ENCODE data around the gene PIK3CB. TPM values are rescaled to one million over a fixed set of nuclear protein-coding genes. Genes with fewer than 3 reads are reported as not detected.

PIK3CB gene
- total RNA-seq, 1 donor from 2014 or later: 14.4 TPM

DNA sequence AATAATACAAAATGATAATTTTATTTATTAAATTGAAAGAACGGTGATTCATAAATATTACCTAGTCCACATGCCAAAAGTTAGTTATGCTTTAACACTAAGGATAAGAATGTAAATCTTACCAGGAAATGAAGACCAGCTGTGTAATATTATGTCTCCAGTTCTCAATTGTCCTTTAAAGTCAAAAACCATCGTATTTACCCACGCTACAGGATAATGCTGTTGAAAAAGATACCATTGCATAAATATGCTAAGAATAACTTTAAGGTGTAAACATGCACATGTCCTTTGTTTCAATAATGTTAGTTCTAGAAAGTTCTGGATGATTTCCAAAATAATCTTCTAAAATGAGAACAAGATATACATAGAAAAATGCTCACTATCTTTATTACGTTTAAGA lies 122.6 kb downstream of the PIK3CB start:
- H3K27ac Mint-ChIP-seq (ENCODE audit: unreplicated experiment): no peak overlapping the region
- DNase-seq (ENCODE audit: low read depth, low spot score): no peak
- no peaks in the 10 kb centered on the region for H3K27me3 Mint-ChIP-seq (ENCODE audit: low read depth)
- H3K4me3 Mint-ChIP-seq: no peak overlapping the region
- TF ChIP-seq, protein P1, sequence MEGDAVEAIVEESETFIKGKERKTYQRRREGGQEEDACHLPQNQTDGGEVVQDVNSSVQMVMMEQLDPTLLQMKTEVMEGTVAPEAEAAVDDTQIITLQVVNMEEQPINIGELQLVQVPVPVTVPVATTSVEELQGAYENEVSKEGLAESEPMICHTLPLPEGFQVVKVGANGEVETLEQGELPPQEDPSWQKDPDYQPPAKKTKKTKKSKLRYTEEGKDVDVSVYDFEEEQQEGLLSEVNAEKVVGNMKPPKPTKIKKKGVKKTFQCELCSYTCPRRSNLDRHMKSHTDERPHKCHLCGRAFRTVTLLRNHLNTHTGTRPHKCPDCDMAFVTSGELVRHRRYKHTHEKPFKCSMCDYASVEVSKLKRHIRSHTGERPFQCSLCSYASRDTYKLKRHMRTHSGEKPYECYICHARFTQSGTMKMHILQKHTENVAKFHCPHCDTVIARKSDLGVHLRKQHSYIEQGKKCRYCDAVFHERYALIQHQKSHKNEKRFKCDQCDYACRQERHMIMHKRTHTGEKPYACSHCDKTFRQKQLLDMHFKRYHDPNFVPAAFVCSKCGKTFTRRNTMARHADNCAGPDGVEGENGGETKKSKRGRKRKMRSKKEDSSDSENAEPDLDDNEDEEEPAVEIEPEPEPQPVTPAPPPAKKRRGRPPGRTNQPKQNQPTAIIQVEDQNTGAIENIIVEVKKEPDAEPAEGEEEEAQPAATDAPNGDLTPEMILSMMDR (conservative IDR thresholded peaks at IDR 0.05): no peak
- H3K36me3 Mint-ChIP-seq (ENCODE audit: low read depth): peaks cover 3% of the 10 kb centered on the region
- H3K4me1 Mint-ChIP-seq: no peaks in the 10 kb centered on the region
- no peaks in the 10 kb centered on the region for H3K9me3 Mint-ChIP-seq

DNA sequence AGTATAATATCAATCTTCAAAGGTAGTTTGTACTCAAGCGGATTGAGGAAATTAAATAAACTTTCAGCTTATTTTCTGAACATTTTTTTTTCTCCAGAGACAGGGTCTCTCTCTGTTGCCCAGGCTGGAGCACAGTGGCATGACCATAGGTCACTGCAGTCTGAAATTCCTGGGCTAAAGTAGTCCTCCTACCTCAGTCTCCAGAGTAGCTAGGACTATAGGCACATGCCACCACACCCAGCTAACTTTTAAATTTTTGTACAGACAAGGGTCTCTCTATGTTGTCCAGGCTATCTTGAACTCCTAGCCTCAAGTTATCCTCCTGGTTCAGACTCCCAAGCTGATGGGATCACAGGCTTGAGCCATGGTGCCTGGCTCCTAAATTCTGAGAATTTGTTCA lies 129.1 kb downstream of the PIK3CB start:
- Mint-ChIP-seq H3K4me1 (no peaks in the 10 kb centered on the region), H3K4me3 (no peak overlapping the region), H3K9me3 (no peaks in the 10 kb centered on the region), H3K36me3 (ENCODE audit: low read depth) (no peaks in the 10 kb centered on the region), H3K27ac (ENCODE audit: unreplicated experiment) (no peak overlapping the region), H3K27me3 (ENCODE audit: low read depth) (no peaks in the 10 kb centered on the region)
- TF ChIP-seq, protein P1 (conservative IDR thresholded peaks at IDR 0.05): no peak
- DNase-seq (ENCODE audit: low read depth, low spot score): no peak

DNA sequence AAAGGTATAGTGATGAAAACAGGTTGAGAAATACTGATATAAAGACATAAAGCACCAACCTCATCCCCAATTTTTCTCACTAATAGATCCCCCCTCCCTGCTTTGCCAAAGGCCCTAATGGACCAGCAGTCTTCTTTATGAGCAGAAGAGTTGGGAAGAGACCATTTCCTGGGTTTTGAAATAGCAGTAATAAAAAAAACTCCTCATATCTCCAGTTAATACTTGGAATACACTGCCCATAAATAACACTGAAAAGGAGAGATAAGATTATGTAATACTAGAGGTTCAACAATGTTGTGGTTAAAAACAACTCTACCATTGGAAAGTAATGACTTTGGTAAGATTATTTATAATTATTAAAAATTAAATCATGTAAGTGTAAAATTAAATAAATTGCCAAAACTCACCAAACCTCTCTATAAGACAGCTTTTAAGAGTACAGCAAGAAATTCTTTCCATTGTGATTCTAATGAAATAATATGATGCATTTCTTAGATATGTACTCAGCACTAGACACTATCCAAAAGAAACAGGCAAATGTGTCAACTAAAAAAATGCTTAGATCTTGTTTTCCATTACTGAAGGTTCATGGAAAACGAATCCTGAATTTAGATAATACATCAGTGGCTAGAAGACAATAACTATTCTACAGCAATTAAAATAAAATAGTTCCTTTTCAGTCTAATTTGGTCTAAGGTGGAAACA lies 137.9 kb downstream of the PIK3CB start:
- no peak for DNase-seq (ENCODE audit: low read depth, low spot score)
- Mint-ChIP-seq H3K36me3 (ENCODE audit: low read depth) (peaks cover 9% of the 10 kb centered on the region), H3K9me3 (peaks cover 4% of the 10 kb centered on the region), H3K4me3 (no peak overlapping the region), H3K27ac (ENCODE audit: unreplicated experiment) (no peak overlapping the region), H3K27me3 (ENCODE audit: low read depth) (no peaks in the 10 kb centered on the region), H3K4me1 (no peaks in the 10 kb centered on the region)
- TF ChIP-seq, protein P1 (conservative IDR thresholded peaks at IDR 0.05): no peak

DNA sequence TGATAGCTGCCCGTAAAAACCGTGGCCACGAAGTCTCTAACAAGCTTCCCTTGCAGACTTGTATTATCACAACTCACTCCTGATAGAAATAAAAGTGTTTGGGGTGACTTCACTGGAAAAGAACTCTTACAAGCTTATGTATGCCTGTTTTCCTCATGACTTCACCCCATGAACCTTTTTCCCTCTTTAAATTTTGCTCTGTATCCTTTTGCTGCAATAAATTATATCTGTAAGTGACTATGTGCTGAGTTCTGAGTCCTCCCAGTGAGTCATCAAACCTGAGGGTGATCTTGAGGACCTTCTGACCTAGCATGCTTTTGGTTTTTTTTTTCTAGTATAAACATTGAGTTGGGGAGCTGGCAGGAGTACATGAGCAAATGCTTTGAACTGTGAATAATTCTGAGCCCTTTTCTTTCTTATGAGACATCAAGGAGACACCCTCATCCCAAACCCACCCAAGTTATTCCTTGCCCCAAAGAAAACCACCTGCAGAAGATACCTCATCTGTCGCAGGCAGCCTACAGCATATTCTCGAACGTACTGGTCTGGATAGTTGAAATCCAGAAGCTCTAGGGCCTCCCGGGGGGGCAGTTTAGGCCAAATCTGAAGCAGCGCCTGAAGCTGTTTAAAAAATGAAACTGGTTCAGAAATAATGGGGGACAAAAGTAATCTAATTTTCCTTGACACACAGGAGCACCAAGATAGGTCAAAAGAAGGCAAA lies 140.3 kb downstream of the PIK3CB start:
- peaks cover 3% of the 10 kb centered on the region for H3K36me3 Mint-ChIP-seq (ENCODE audit: low read depth)
- TF ChIP-seq, protein P1 (conservative IDR thresholded peaks at IDR 0.05): no peak
- no peak for DNase-seq (ENCODE audit: low read depth, low spot score)
- no peaks in the 10 kb centered on the region for H3K4me1 Mint-ChIP-seq
- H3K27me3 Mint-ChIP-seq (ENCODE audit: low read depth): no peaks in the 10 kb centered on the region
- no peak overlapping the region for H3K27ac Mint-ChIP-seq (ENCODE audit: unreplicated experiment)
- H3K9me3 Mint-ChIP-seq: peaks cover 3% of the 10 kb centered on the region
- no peak overlapping the region for H3K4me3 Mint-ChIP-seq

DNA sequence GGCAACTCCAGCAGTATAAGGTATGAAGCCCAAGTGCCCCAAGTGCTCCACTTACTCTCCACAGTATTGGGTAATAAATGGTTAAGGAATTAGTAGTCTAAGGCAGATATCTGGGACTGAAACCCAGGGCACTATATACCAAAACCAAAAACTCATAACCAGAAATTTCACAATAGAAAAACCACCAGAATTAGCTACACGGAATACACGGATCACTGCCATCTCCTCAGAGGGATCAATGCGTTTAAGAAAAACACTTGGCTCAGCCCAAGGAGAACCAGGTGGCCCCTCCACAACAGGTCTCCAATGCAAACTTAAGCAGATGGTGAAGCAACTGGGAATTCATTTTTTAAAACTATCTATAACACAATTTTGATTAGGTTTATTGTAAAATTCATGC lies 142.6 kb downstream of the PIK3CB start:
- TF ChIP-seq, protein P1 (conservative IDR thresholded peaks at IDR 0.05): no peak
- no peak overlapping the region for H3K27ac Mint-ChIP-seq (ENCODE audit: unreplicated experiment)
- H3K4me1 Mint-ChIP-seq: no peaks in the 10 kb centered on the region
- H3K9me3 Mint-ChIP-seq: no peaks in the 10 kb centered on the region
- no peaks in the 10 kb centered on the region for H3K36me3 Mint-ChIP-seq (ENCODE audit: low read depth)
- no peaks in the 10 kb centered on the region for H3K27me3 Mint-ChIP-seq (ENCODE audit: low read depth)
- DNase-seq (ENCODE audit: low read depth, low spot score): no peak
- H3K4me3 Mint-ChIP-seq: no peak overlapping the region

Data from neural crest cell (in vitro differentiated cells).